HG02840 (cell line): Measurements from ENCODE around the gene PRSS22.

ENCODE experiments used
- ATAC-seq: cut with Tn5 transposase; IDR thresholded peaks from one replicate; pipeline ENCODE4 v1.9.1; 2021; ENCODE audit warnings: mild to moderate bottlenecking, moderate library complexity, moderate number of reproducible peaks; ENCODE audit not compliant: unreplicated experiment, low FRiP score

PRSS22 gene

DNA sequence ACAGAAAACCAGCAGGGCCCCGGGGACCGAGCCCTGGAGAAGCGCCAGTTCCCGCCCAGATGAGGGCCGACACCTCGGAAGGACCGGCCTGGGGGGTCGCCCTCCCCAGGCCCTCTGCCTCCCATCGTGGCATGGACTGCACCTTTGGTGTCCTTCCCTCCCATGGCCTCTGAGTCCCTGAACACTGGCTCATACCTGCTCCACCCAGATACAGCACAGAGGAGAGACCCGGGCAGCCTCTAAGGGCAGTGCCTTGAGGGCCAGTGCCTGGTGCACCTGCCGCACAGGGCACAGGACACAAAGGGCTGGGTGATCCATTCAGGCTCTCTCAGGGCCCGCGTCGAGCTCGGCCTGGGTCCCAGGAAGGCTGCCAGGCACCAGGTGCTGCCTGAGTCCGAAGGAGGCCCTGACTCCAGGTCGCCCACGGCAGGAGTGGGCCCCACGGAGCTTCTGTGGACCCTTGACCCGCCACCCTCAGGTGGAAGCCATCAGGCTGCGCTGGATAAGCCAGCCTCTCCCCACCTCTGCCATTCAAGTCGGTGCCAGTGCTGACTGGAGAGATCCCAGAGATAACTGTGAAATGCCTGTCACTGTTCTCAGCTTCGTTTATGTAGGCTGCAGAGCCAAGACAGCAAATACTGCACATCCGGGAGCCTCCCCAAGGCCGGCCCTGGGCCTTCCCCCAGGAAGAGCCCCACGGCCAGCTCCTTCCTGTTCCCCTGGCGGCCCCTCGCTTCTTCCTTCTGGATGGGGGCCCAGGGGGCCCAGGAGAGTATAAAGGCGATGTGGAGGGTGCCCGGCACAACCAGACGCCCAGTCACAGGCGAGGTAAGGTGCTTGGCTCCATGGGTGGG is 28.2 kb downstream of the PRSS22 start, which contains the start of gene ZG16B:
TSS of gene ZG16B (plus strand) at position 803 of the 854 bp plus-strand sequence. CDS start 139 bp downstream, outside the sequence.
- ATAC-seq, result no peak

DNA sequence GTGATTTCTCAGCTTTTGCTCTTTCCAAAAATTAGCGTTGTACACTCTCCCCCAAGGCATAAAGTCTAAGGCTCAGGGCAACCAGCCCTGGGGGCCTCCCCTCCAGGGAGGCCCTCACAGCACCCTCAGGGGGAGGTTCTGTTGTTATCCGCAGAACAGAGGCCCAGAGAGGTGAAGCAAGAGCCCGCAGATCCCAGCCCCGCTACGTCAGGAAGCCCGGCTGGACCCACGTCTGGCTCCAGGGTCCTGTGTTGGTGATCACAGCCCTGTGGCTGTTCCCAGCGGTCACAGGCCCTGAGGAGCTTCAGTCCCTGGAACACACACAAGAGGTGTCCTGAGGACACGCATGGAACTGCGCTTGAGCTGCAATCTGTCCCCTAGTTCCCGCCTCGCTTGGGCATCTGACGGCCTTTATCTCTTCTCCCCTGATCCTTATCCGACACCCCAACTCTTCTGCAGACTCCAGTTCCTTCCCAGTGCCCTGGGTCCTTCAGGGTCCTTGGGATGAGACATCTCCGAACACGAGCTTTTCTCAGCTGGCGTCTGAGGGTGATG is 29.0 kb downstream of the PRSS22 start:
- ATAC-seq, result no peak

- no peak for ATAC-seq
These were observed 29.5 kb downstream of the PRSS22 start for GRCh38 chr16:2828521-2828840.

DNA sequence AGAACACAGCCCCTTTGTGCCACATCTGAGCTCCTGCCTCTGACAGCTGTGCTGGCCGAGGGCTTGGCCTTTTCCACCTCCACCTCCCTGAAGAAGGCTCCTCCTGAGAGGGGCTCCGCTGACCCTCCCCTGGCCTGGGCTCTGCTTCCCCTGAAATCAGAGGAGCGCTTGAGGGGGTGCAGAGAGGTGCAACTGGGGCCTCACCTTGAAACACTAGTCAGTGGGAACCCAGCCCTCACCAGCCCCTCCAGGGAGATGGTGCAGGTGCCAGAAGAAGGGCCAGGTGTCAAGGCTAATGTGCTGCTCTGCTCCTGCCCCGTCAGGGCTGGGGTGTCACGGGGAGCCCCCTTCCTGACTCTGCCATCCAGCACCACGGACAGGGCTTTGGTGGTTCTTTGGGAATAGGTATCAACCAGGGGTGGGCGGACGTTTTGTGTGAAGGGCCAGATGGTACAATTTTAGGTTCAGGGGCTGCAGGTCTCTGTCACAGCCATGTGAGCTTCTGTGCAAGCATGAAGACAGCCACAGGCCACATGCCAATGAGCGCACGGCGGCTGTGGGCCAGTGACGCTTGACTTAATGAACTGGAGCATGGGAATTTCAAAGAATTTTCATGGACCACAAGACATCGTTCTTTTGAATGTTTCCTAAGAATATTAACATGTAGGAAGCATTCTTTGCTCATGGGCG is 30.0 kb downstream of the PRSS22 start:
- ATAC-seq, result no peak

DNA sequence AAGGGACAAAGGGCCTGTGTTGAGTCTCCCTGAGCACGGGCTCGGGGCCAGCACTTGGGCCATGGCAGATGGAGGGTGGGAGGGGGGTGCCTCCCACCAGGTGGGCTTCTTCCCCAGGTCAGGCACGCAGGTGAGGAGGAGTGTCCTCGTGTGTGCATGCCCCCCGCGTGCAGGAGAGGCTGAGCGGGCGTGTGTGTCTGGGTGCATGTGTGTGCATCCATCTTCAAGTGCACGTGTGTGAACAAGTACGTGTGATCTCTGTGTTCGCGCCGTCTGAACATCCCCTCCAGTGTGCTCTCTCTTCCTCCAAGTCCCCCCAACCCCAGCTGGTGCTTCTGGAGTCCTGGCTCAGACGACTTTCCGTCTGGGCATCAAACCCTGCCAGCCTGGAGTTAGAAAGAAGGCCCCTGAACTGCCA is 30.6 kb downstream of the PRSS22 start:
- no peak for ATAC-seq

DNA sequence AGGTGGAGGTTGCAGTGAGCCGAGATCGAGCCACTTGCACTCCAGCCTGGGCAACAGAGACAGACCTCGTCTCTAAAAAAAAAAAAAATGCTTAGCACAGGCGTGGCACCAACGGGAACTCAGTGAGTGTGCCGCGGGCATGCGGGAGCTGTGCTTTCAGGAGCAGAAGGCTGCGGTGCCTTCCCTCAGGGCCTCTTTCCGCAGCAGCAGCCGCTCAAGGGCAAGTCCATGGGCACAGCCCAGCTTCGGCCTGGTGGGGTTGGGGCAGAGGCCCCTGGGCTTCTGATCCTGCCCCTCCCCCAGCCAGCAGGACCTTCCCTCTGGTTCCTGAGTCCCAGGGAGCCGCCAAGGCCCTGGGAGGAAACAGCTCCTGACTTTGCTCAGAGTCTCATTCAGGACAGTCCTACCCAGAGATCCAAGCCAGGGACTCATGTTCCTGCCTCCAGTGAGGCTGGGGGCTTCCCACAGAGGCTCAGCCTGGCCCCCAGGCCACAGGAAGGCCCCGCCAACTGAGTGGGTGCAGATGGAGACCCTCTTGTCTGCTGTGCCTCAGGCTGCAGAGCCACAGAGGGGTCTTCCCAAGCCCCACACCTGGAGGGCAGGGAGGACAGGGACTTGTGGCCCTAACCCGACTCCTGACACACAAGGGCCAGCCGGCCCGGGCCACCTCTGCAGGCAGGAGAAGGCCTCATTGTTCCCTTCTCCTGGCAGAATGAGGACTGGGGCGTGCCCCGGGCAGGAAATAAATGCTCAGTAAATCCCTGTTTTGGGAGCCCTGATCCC is 31.2 kb downstream of the PRSS22 start:
- ATAC-seq, result no peak

- no peak for ATAC-seq
These were observed 32.1 kb downstream of the PRSS22 start for GRCh38 chr16:2825906-2826305.

DNA sequence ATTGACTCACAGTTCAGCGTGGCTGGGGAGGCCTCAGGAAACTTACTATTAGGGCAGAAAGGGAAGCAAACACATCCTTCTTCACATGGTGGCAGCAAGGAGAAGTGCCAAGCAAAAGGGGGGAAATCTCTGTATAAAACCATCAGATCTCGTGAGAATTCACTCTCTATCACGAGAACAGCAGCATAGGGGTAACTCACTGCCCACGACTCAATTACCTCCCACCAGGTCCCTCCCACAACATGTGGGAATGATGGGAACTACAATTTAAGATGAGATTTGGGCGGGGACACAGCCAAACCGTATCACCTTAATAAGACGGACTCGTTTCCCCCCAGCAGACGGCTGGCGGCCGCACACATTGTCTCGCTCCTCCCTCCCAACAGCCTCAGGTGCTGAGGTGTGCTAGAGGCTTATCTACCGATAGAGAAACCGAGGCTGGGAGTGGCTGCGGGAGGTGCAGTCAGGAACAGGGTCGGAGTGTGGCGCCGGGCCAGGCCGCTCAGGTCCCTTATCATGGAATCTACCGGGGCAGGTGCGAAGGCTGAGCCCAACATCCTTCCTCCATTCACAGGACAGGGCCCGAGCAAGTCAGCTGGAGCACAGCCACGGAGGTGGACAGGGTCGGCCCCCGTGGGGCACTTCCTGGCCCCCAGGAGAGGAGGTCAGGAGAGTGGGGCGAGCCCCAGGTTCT is 32.8 kb downstream of the PRSS22 start:
- ATAC-seq, result no peak

GRCh38 chr16:2824626-2825025 is 33.3 kb downstream of the PRSS22 start:
- no peak for ATAC-seq

DNA sequence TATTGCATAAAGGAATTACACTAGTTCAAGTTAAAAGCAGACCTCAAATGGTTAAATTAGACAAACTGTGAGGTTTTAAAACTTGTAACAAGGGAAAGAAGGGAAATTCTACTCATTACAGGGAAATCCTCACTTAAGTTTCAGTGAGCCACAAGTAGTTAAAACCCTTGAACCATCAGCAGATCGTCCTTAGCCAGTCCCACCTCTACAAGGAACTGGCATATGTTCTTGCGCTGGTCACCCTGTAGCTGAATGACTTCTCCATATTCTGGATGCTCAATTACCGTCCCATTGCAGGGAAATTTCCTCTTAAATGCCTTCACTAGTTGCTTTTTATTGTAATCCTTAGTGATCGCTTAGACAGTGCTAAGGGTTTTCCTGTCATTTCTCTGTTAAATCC is 35.5 kb downstream of the PRSS22 start:
- ATAC-seq, result no peak

- ATAC-seq, result no peak
These were observed 35.8 kb downstream of the PRSS22 start for GRCh38 chr16:2822158-2822495.

DNA sequence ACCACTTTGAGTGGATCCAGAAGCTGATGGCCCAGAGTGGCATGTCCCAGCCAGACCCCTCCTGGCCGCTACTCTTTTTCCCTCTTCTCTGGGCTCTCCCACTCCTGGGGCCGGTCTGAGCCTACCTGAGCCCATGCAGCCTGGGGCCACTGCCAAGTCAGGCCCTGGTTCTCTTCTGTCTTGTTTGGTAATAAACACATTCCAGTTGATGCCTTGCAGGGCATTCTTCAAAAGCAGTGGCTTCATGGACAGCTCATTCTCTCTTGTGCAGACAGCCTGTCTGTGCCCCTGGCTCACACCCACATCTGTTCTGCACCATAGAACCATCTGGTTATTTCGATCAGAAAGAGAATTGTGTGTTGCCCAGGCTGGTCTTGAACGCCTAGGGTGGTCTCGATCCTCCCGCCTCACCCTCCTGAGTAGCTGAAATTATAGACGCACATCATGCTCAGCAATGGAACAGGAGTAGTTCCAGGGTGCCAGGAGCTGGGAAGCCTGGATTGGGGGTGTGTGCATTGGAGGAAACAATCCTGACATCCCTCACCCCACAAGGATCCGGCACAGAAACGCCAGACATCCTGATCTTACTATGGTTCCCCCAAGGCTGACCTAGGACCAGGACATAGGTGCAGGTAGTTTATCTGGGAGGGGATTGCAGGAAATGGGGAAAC is 36.3 kb downstream of the PRSS22 start:
- no peak for ATAC-seq

GRCh38 chr16:2820836-2821486 is 37.0 kb downstream of the PRSS22 start:
- ATAC-seq, result no peak

DNA sequence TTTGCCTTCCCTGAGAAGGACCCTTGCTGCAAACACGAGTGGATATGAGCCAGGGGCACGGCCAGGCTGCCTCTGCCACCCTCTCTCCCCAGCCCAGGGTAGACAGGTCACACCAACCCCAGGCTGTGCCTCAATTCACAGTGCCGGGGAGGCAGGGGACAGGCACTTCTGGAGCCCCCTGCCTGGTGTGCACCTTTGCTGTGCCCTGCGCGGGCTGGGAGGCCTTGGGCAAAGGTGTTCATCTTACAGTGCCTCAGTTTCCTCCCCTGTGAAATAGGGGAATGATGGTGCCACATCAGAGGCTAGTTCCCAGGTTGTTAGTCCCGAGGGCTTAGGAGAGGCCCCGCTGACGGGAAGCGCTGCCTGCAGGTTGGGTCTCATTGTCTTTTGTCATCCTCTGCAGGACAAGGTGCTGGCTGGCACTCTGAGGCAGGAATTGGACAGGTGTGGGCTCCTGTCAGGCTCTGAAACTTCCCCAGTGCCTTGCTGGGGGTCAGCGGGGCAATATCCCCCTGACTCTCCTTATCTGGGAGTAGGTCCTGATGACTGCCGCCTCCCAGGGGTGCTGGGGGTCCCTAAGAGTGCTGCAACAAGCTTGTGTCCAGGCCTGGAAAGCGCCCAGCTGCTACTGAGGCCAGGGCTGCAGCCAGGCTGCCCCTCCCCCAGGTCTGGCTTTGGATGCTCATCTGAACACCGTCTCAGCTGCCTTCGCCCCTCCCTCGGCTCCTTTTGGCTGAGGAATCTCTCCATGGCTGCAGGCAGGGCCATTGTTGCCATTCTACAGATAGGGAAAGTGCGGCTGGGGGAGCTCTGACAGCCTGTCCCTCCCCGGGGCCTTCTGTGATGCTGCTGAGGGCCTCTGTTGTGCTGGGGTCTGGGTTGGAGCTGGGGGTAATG is 37.8 kb downstream of the PRSS22 start:
- ATAC-seq, result no peak

DNA sequence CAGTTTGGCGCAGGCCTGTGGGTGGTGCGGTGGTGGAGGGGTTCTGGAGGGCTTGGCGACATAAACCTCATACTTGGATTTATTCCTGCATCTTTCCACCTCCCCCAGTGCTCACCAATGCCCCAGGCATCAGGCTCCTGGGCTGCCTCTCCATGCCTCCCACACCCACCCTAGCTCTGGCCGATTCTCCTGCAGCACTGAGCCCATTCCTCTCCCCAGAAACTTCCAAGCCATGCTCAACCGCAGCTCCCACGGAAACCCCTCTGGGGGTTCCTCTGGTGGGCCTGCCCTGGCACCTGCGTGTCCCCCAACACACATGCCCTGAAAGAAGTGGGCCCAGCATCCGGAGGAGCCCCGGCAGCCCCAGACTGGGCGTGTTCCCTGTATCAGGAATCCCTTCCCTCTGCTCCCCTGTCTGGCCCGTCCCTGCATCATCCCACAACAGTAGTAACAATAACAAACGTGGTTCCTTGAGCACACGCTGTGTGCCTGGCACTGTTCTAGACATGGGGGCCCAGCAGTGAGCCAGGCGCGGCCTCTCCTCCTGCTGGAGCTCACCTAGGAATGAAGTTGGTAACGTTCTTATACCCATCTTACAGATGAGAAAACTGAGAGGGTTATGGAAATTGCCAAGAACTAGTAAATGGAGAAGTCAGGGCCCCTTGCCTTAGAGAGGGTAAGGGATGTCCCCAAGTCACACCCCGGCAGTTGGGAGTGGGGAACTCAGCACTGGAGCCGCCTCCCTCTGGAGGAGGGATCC is 38.6 kb downstream of the PRSS22 start:
- no peak for ATAC-seq

- no peak for ATAC-seq
These were observed 39.6 kb downstream of the PRSS22 start for GRCh38 chr16:2818272-2818876.
